ENCODE measurements around the gene HES6.
A peak's percentile ranks its signal among the peaks of the same experiment; 100 is the strongest.

Gene HES6

DNA sequence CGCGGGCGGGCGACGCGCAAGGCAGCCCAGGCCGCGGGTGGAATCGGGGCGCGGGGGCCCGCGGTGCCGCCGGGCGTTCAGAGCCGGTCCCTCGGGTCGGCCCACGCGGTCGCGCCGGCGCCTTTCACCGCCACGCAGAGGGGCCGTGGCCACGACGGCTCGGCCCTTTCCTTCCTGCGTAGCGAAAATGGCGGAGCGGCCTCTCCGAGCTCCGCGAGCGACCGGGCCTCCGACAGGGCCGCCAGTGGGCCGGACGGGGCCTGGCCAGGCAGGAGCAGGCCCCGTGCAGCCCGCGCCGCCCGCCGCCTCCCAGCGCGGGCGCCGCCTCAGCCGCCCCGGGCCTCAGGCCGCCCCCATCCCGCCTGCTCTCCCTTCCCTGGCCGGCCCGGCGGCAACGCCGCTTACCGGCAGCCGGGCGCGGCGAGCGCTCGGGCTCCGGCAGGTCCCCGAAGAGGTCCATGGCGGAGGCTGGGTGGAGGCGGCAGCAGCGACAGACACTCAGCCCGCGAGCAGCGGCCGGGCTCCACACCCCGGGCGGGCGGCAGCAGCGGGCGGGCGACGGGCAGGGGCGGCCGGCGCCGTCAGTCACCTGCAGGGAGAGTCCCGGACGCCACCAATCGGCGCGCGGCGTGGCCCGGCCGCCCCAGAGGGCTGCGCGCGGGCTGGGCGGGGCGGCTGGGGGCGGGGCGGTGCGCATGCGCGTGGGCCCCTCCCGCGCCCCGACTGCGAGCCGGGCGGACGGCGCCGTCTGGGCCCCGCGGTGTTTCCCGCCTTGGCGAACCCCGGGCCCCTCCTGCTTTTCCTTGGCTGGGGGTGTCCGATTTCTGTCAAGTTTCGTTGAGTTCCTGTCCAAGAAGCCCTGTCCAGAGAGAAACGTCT lies 36.5 kb downstream of the HES6 start, which contains the start of gene ILKAP:
Gene ILKAP, minus strand, starts transcription at position 602 of the 879 bp plus-strand sequence. Its CDS starts 142 bp downstream, at position 460.
- FAIRE-seq = no peak
- peak; percentile 97 for DNase-seq (ENCODE audit: insufficient read length, low spot score)
- TF ChIP-seq, protein P1, sequence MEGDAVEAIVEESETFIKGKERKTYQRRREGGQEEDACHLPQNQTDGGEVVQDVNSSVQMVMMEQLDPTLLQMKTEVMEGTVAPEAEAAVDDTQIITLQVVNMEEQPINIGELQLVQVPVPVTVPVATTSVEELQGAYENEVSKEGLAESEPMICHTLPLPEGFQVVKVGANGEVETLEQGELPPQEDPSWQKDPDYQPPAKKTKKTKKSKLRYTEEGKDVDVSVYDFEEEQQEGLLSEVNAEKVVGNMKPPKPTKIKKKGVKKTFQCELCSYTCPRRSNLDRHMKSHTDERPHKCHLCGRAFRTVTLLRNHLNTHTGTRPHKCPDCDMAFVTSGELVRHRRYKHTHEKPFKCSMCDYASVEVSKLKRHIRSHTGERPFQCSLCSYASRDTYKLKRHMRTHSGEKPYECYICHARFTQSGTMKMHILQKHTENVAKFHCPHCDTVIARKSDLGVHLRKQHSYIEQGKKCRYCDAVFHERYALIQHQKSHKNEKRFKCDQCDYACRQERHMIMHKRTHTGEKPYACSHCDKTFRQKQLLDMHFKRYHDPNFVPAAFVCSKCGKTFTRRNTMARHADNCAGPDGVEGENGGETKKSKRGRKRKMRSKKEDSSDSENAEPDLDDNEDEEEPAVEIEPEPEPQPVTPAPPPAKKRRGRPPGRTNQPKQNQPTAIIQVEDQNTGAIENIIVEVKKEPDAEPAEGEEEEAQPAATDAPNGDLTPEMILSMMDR (IDR thresholded peaks at IDR 0.05; ENCODE audit: insufficient read depth, missing control alignments) = no peak

DNA sequence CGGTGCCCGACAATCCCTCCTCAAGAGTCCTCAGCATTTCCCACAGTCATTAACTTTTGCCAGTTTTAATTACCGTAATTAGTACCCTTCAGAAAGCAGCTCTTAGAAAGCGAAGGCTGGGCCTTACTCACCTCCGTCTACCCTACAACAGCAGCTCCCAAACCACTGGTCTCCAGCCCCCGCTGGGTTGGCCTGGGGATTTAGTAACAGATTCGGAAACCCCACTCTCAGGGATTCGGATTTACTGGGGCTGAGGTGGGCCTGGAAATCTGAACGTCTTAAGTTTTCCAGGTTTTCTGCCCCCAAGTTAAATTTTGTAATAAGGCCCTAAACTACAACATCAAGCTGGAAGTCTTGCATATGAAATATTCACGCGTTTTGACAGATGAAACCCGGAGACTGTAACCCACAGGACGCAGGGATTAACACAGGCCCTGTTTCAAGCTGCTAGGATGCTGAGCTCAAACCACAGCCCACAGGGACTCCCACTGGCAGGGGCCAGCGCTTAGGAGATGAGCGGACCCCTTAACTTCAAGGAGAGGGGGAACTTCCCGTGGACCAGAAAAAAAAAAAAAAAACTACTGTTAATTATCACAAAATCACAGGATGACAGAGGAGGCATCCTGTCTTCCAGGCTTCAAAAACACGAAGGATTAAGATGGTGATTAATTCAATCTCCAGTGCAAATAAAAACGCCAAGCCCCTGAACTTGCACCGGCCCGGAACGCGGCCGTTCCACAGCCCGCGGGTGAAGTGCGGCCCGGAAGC lies 37.3 kb downstream of the HES6 start:
- TF ChIP-seq, protein P1 (IDR thresholded peaks at IDR 0.05; ENCODE audit: insufficient read depth, missing control alignments) = no peak
- no peak for FAIRE-seq
- DNase-seq (ENCODE audit: insufficient read length, low spot score) = no peak

DNA sequence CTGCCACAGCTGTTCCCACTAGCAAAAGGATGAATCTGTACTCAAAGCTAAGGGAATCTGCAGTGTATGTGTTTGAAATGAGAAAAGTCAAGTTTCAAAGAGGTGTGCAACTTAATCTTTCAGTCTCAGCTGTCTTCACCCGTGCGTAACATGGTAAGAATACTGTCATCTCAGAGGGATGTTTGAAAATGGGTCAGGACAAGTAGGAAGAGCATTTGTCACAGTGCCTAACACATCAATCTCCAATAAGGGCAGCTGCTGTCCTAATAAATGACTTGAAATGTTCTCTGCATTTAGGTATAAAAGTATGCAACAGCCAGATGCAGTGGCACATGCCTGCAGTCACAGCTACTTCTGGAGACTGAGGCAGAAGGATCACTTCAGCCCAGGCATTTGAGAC lies 49.4 kb downstream of the HES6 start:
- TF ChIP-seq, protein P1 (IDR thresholded peaks at IDR 0.05; ENCODE audit: insufficient read depth, missing control alignments) = no peak
- FAIRE-seq = no peak
- no peak for DNase-seq (ENCODE audit: insufficient read length, low spot score)

Data from D721Med (cell line).